ENCODE data around the gene ZNF629. TPM values are rescaled to one million over a fixed set of nuclear protein-coding genes. Genes with fewer than 3 reads are reported as not detected.

The ZNF629 gene
- total RNA-seq, 4 donors from 2014 or later, result 9.1 to 12.7 (median 10.3) TPM

GRCh38 chr16:30774367-30775130, 12.5 kb downstream of the ZNF629 start:
- peak overlapping the region; percentile 78 to 94 (median 84) for H3K4me3 ChIP-seq
- H3K4me1 ChIP-seq, result peaks cover 31 to 41% of the 10 kb centered on the region in 2 donors
- ATAC-seq (no peak), DNase-seq (no peak)
- H3K36me3 ChIP-seq, result peaks cover 4 to 45% of the 10 kb centered on the region in 2 donors
- TF ChIP-seq, protein P1, sequence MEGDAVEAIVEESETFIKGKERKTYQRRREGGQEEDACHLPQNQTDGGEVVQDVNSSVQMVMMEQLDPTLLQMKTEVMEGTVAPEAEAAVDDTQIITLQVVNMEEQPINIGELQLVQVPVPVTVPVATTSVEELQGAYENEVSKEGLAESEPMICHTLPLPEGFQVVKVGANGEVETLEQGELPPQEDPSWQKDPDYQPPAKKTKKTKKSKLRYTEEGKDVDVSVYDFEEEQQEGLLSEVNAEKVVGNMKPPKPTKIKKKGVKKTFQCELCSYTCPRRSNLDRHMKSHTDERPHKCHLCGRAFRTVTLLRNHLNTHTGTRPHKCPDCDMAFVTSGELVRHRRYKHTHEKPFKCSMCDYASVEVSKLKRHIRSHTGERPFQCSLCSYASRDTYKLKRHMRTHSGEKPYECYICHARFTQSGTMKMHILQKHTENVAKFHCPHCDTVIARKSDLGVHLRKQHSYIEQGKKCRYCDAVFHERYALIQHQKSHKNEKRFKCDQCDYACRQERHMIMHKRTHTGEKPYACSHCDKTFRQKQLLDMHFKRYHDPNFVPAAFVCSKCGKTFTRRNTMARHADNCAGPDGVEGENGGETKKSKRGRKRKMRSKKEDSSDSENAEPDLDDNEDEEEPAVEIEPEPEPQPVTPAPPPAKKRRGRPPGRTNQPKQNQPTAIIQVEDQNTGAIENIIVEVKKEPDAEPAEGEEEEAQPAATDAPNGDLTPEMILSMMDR (IDR thresholded peaks at IDR 0.05 in 4 of 5, conservative IDR thresholded peaks at IDR 0.05 in 1 of 5), result no peak
- TF ChIP-seq POLR2A (IDR thresholded peaks at IDR 0.05), result no peak
- in situ Hi-C loops (cut with MboI; ENCODE audit: low sequenced_read_pairs in 4 of 4) (no loop called here), intact Hi-C loops (cut with DNase I; ENCODE audit: low total_unique reads) (loop anchor here (2.0 kb wide), 1 partner anchor 40 kb away; no protein-coding TSS in a partner anchor)
- no peaks in the 10 kb centered on the region for H3K27me3 ChIP-seq
- H3K27ac ChIP-seq, result peak overlapping the region; percentile 84 to 96 (median 94)
- no peaks in the 10 kb centered on the region for H3K9me3 ChIP-seq

DNA sequence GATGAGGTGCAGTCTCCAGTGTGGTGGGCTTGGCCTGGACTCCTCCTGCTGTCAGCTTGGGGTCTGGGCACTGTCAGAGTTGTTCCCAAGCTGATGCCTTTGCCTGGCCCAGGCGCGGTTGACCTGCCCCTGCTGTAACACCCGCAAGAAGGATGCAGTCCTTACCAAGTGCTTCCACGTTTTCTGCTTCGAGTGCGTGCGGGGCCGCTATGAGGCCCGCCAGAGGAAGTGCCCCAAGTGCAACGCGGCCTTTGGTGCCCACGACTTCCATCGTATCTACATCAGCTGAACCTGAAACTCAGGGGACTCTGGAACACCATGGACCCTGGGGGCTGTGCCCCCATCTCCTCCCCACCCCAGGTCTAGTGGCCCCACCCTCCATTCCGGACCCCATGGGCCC, 13.2 kb downstream of the ZNF629 start:
- Histone ChIP-seq H3K27me3 (no peaks in the 10 kb centered on the region), H3K27ac (no peak overlapping the region), H3K36me3 (peaks cover 4 to 52% of the 10 kb centered on the region in 2 donors), H3K9me3 (no peaks in the 10 kb centered on the region), H3K4me1 (peaks cover 31 to 41% of the 10 kb centered on the region in 2 donors), H3K4me3 (no peak overlapping the region)
- TF ChIP-seq POLR2A (IDR thresholded peaks at IDR 0.05), result no peak
- TF ChIP-seq, protein P1 (IDR thresholded peaks at IDR 0.05 in 4 of 5, conservative IDR thresholded peaks at IDR 0.05 in 1 of 5), result no peak
- intact Hi-C loops (cut with DNase I; ENCODE audit: low total_unique reads), result loop anchor here (2.0 kb wide), 1 partner anchor 41 kb away; no protein-coding TSS in a partner anchor
- in situ Hi-C loops (cut with MboI; ENCODE audit: low sequenced_read_pairs in 4 of 4), result no loop called here
- ATAC-seq (no peak), DNase-seq (no peak)

DNA sequence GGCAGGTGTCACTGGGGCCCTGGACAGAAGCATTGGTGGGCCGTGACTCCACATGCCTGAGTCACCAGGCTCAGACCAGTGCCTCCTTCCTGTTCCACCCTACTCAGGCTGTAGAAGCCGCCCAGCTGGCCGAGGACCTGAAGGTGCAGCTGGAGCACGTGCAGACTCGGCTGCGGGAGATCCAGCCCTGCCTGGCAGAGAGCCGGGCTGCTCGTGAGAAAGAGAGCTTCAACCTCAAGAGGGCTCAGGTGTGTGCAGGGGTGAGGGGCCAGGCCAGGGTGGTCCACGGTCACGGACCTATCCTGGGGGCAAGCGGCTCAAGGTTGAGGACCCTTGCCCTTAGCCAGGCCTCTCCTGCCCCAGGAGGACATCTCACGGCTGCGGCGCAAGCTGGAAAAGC, 15.3 kb downstream of the ZNF629 start:
- Histone ChIP-seq H3K36me3 (peaks cover 4 to 73% of the 10 kb centered on the region in 2 donors), H3K27me3 (no peaks in the 10 kb centered on the region), H3K4me3 (no peak overlapping the region), H3K4me1 (peaks cover 10 to 20% of the 10 kb centered on the region in 2 donors), H3K27ac (no peak overlapping the region), H3K9me3 (no peaks in the 10 kb centered on the region)
- in situ Hi-C loops (cut with MboI; ENCODE audit: low sequenced_read_pairs in 4 of 4) (no loop called here), intact Hi-C loops (cut with DNase I; ENCODE audit: low total_unique reads) (no loop called here)
- no peak for TF ChIP-seq POLR2A (IDR thresholded peaks at IDR 0.05)
- TF ChIP-seq, protein P1 (IDR thresholded peaks at IDR 0.05 in 4 of 5, conservative IDR thresholded peaks at IDR 0.05 in 1 of 5), result no peak
- DNase-seq (no peak), ATAC-seq (no peak)

- no peak for TF ChIP-seq POLR2A (IDR thresholded peaks at IDR 0.05)
- TF ChIP-seq, protein P1 (IDR thresholded peaks at IDR 0.05 in 4 of 5, conservative IDR thresholded peaks at IDR 0.05 in 1 of 5), result no peak
- Histone ChIP-seq H3K4me1 (peaks cover 0 to 5% of the 10 kb centered on the region in 2 donors), H3K9me3 (no peaks in the 10 kb centered on the region), H3K27ac (no peak overlapping the region), H3K27me3 (no peaks in the 10 kb centered on the region), H3K36me3 (peaks cover 4 to 95% of the 10 kb centered on the region in 2 donors), H3K4me3 (no peak overlapping the region)
- intact Hi-C loops (cut with DNase I; ENCODE audit: low total_unique reads), result no loop called here
- no peak for ATAC-seq
- DNase-seq, result no peak
- in situ Hi-C loops (cut with MboI; ENCODE audit: low sequenced_read_pairs in 4 of 4), result no loop called here
Observed at GRCh38 chr16:30769379-30770089, 17.5 kb downstream of the ZNF629 start.

All from gastrocnemius medialis (tissue), 4 donors.